ENCODE results near the gene CHKB. TPM values are rescaled to one million over a fixed set of nuclear protein-coding genes. Genes with fewer than 3 reads are reported as not detected.

Gene CHKB
- total RNA-seq, 4 donors from 2014 or later: 44.7 to 80.3 (median 51.3) TPM

- TF ChIP-seq CTCF (IDR thresholded peaks at IDR 0.05; ENCODE audit: low read depth): no peak
These were observed 38.1 kb upstream of the CHKB start for GRCh38 chr22:50620593-50621355.

- no peak for TF ChIP-seq CTCF (IDR thresholded peaks at IDR 0.05; ENCODE audit: low read depth)
These were observed 30.8 kb upstream of the CHKB start for GRCh38 chr22:50613291-50613981.

- no peak for TF ChIP-seq CTCF (IDR thresholded peaks at IDR 0.05; ENCODE audit: low read depth)
These were observed 30.0 kb upstream of the CHKB start for GRCh38 chr22:50612528-50613221.

GRCh38 chr22:50612168-50612527 lies 29.5 kb upstream of the CHKB start:
- TF ChIP-seq CTCF (IDR thresholded peaks at IDR 0.05; ENCODE audit: low read depth): no peak

GRCh38 chr22:50611341-50612060 lies 28.9 kb upstream of the CHKB start:
- no peak for TF ChIP-seq CTCF (IDR thresholded peaks at IDR 0.05; ENCODE audit: low read depth)

- no peak for TF ChIP-seq CTCF (IDR thresholded peaks at IDR 0.05; ENCODE audit: low read depth)
These were observed 27.9 kb upstream of the CHKB start for GRCh38 chr22:50610581-50610980.
